H9 (cell line): Measurements from ENCODE around the gene DDIAS. TPM values are rescaled to one million over a fixed set of nuclear protein-coding genes. Genes with fewer than 3 reads are reported as not detected.
A peak's percentile ranks its signal among the peaks of the same experiment; 100 is the strongest.

Source experiments
- DNase-seq: peaks from one replicate; pipeline ENCODE4 v3.0.0-alpha.2; 2017
- H2AFZ ChIP-seq: one replicate; pipeline ENCODE4 v1.6.1; 2013; ENCODE audit warnings: mild to moderate bottlenecking, low read length, control low read depth, moderate library complexity
- H2AK5ac ChIP-seq: 2 replicates; pipeline ENCODE4 v1.6.1; 2013; ENCODE audit warnings: low read length, control low read depth, mixed read lengths; ENCODE audit not compliant: insufficient read length
- H2BK120ac ChIP-seq: one replicate; pipeline ENCODE4 v1.6.1; 2013; ENCODE audit warnings: low read depth, mild to moderate bottlenecking, low read length, control low read depth, inconsistent platforms; ENCODE audit not compliant: poor library complexity, severe bottlenecking
- H2BK12ac ChIP-seq: 2 replicates; pipeline ENCODE4 v1.6.1; 2013; ENCODE audit warnings: low read length, control low read depth, mixed read lengths, low read depth; ENCODE audit not compliant: insufficient read length
- H2BK15ac ChIP-seq: 2 replicates; pipeline ENCODE4 v1.6.1; 2013; ENCODE audit warnings: low read depth, low read length, control low read depth
- H2BK20ac ChIP-seq: one replicate; pipeline ENCODE4 v1.6.1; 2013; ENCODE audit warnings: low read depth, mild to moderate bottlenecking, low read length, control low read depth, inconsistent platforms; ENCODE audit not compliant: poor library complexity, severe bottlenecking
- H2BK5ac ChIP-seq: 2 replicates; pipeline ENCODE4 v1.6.1; 2013; ENCODE audit warnings: low read length, control low read depth, mixed read lengths; ENCODE audit not compliant: insufficient read length
- H3K14ac ChIP-seq: 2 replicates; pipeline ENCODE4 v1.6.1; 2013; ENCODE audit warnings: low read length, control low read depth; ENCODE audit not compliant: insufficient read depth
- H3K18ac ChIP-seq: 2 replicates; pipeline ENCODE4 v1.6.1; 2013; ENCODE audit warnings: low read depth, mild to moderate bottlenecking, mixed read lengths, low read length, control low read depth; ENCODE audit not compliant: insufficient read length
- H3K23ac ChIP-seq: 2 replicates; pipeline ENCODE4 v1.6.1; 2013; ENCODE audit warnings: low read length, control low read depth, mixed read lengths, low read depth; ENCODE audit not compliant: insufficient read length
- H3K23me2 ChIP-seq: 2 replicates; pipeline ENCODE4 v1.6.1; 2013; ENCODE audit warnings: low read depth, mild to moderate bottlenecking, mixed read lengths, low read length, control low read depth; ENCODE audit not compliant: insufficient read length, poor library complexity, severe bottlenecking
- H3K27ac ChIP-seq: 2 replicates; pipeline ENCODE4 v1.5.1; 2013; ENCODE audit warnings: low read length, control low read depth, mixed read lengths, low read depth; ENCODE audit not compliant: insufficient read length
- H3K27me3 ChIP-seq: 2 replicates; pipeline ENCODE4 v1.6.1; 2013; ENCODE audit warnings: low read length, control low read depth, inconsistent platforms; ENCODE audit not compliant: insufficient read depth
- H3K4ac ChIP-seq: 2 replicates; pipeline ENCODE4 v1.6.1; 2013; ENCODE audit warnings: low read depth, mild to moderate bottlenecking, control low read depth, inconsistent platforms, low read length, moderate library complexity
- H3K4me1 ChIP-seq: 2 replicates; pipeline ENCODE4 v1.6.1; 2013; ENCODE audit warnings: low read length, control low read depth, inconsistent platforms; ENCODE audit not compliant: insufficient read depth
- H3K4me2 ChIP-seq: 2 replicates; pipeline ENCODE4 v1.6.1; 2013; ENCODE audit warnings: low read length, control low read depth, mixed read lengths; ENCODE audit not compliant: insufficient read length, insufficient read depth
- H3K56ac ChIP-seq: 2 replicates; pipeline ENCODE4 v1.6.1; 2013; ENCODE audit warnings: low read depth, mild to moderate bottlenecking, mixed read lengths, low read length, control low read depth; ENCODE audit not compliant: insufficient read length
- H3K79me1 ChIP-seq: 2 replicates; pipeline ENCODE4 v1.6.1; 2013; ENCODE audit warnings: low read depth, mild to moderate bottlenecking, moderate library complexity, low read length, control low read depth, inconsistent platforms; ENCODE audit not compliant: insufficient read depth, poor library complexity, severe bottlenecking
- H3K79me2 ChIP-seq: 2 replicates; pipeline ENCODE4 v1.6.1; 2013; ENCODE audit warnings: low read length, control low read depth, inconsistent platforms; ENCODE audit not compliant: insufficient read depth
- H3K9ac ChIP-seq: 2 replicates; pipeline ENCODE4 v1.6.1; 2013; ENCODE audit warnings: low read length, control low read depth, mixed read lengths; ENCODE audit not compliant: insufficient read length; ENCODE audit errors: extremely low read depth
- H3K9me3 ChIP-seq: one replicate; pipeline ENCODE4 v1.6.1; 2013; ENCODE audit warnings: low read depth, low read length, inconsistent platforms; ENCODE audit not compliant: control insufficient read depth
- H3T11ph ChIP-seq: one replicate; pipeline ENCODE4 v1.6.1; 2013; ENCODE audit warnings: mild to moderate bottlenecking, low read length, control low read depth, inconsistent platforms
- H4K20me1 ChIP-seq: one replicate; pipeline ENCODE4 v1.6.1; 2013; ENCODE audit not compliant: control insufficient read depth, insufficient read length, insufficient read depth
- H4K5ac ChIP-seq: 2 replicates; pipeline ENCODE4 v1.6.1; 2013; ENCODE audit warnings: low read depth, mild to moderate bottlenecking, mixed read lengths, low read length, control low read depth; ENCODE audit not compliant: insufficient read length
- H4K8ac ChIP-seq: replicated peaks from 2 replicates; pipeline ENCODE4 v1.6.1; 2013; ENCODE audit warnings: low read length, control low read depth, mixed read lengths, low read depth; ENCODE audit not compliant: insufficient read length
- H4K91ac ChIP-seq: 2 replicates; pipeline ENCODE4 v1.6.1; 2013; ENCODE audit warnings: low read depth, mild to moderate bottlenecking, moderate library complexity, mixed read lengths, low read length, control low read depth; ENCODE audit not compliant: insufficient read length
- H3K27ac Mint-ChIP-seq, 3 experiments: 2 replicates in 2 of 3; 3 replicates in 1 of 3; pipeline ENCODE4 v1.8.0; 2020 to 2021; ENCODE audit warnings: mixed read lengths in 3 of 3, mild to moderate bottlenecking in 1 of 3, moderate library complexity in 1 of 3
- H3K27me3 Mint-ChIP-seq: 2 replicates; pipeline ENCODE4 v1.8.0; 2021; ENCODE audit warnings: low read depth, mild to moderate bottlenecking, moderate library complexity, mixed read lengths
- H3K36me3 Mint-ChIP-seq, 3 experiments: 2 replicates in 2 of 3; 3 replicates in 1 of 3; pipeline ENCODE4 v1.8.0; 2020 to 2021; ENCODE audit warnings: low read depth in 3 of 3, mixed read lengths in 3 of 3; ENCODE audit not compliant: insufficient read depth in 1 of 3
- H3K4me1 Mint-ChIP-seq, 2 experiments: 2 replicates each; pipeline ENCODE4 v1.8.0; 2020; ENCODE audit warnings: mixed read lengths in 2 of 2
- H3K4me3 Mint-ChIP-seq, 2 experiments: 2 replicates in 1 of 2; 3 replicates in 1 of 2; pipeline ENCODE4 v1.8.0; 2020 to 2021; ENCODE audit warnings: mild to moderate bottlenecking in 2 of 2, mixed read lengths in 2 of 2, moderate library complexity in 1 of 2
- H3K9me3 Mint-ChIP-seq, 2 experiments: 2 replicates in 1 of 2; 3 replicates in 1 of 2; pipeline ENCODE4 v1.8.0; 2020; ENCODE audit warnings: mild to moderate bottlenecking in 2 of 2, mixed read lengths in 2 of 2, moderate library complexity in 1 of 2
- WGBS: extraction: QIAGEN DNeasy Blood & Tissue Kit; methylation state at CpG from one replicate; pipeline ENCODE4 v1.1.7; 2013; ENCODE audit warnings: missing lambda C conversion rate, low lambda C conversion rate, mixed read lengths; ENCODE audit not compliant: insufficient read length; ENCODE audit errors: extremely low coverage; 5-methylcytosine and 5-hydroxymethylcytosine counted together
- total RNA-seq: library from RNA; stranded (reverse); gene quantifications from 2 replicates; pipeline ENCODE4 v1.2.1, GENCODE V29; 2021
- TF ChIP-seq, protein P1 (sequence below): fragments of 200-600 bp; sonication (generic); conservative IDR thresholded peaks from 3 replicates; pipeline ENCODE4 v1.8.0; 2021; ENCODE audit warnings: antibody characterized with exemption, mild to moderate bottlenecking

DDIAS gene
- total RNA-seq, 1 experiment from 2014 or later = 18.6 TPM

DNA sequence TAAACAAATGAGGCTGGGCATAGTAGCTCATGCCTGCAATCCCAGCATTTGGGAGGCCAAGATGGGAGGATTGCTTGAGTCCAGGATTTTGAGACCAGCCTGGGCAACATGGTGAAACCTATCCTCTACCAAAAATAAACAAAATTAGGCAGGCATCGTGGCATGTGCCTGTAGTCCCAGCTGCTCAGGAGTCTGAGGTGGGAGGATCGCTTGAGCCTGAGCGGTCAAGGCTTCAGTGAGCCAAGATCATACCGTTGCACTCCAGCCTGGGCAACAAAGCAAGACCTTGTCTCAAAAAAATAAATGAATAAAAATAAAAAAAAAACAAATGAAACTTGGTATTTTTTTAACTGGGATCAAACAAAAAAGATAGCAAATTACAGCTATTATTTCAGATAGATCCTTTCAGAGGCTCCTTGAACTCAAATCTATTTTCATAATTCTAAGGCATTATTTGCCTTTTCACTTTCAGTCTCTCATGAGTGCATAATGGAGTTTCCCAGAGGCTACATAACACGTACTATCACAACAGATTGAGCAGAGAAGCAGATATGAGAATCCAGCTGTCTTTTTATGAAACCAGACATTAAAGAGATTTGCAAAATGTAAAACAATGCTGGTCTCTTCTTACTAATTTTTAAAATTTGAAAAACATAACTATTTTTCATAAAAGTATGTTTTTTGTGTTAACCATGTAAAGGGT lies 23.1 kb downstream of the DDIAS start:
- Histone ChIP-seq H2BK5ac (no peak overlapping the region), H2AK5ac (no peak overlapping the region), H3K14ac (no peak overlapping the region), H4K8ac (no peak overlapping the region), H3K23ac (no peak overlapping the region), H4K91ac (no peak overlapping the region), H2AFZ (no peak overlapping the region), H2BK15ac (no peak overlapping the region), H4K5ac (no peak overlapping the region), H3T11ph (no peak overlapping the region), H3K4me1 (no peaks in the 10 kb centered on the region), H3K9me3 (no peaks in the 10 kb centered on the region), H2BK12ac (no peak overlapping the region), H4K20me1 (no peaks in the 10 kb centered on the region), H3K18ac (no peak overlapping the region), H3K4me2 (no peak overlapping the region), H2BK120ac (no peak overlapping the region), H2BK20ac (no peak overlapping the region), H3K27ac (no peak overlapping the region), H3K79me2 (no peaks in the 10 kb centered on the region), H3K27me3 (no peaks in the 10 kb centered on the region), H3K4ac (no peak overlapping the region), H3K23me2 (no peaks in the 10 kb centered on the region), H3K79me1 (no peaks in the 10 kb centered on the region), H3K9ac (no peak overlapping the region), H3K56ac (no peak overlapping the region)
- no CpG with 5 or more reads among the region's 5 CpGs for WGBS
- DNase-seq = no peak
- TF ChIP-seq, protein P1, sequence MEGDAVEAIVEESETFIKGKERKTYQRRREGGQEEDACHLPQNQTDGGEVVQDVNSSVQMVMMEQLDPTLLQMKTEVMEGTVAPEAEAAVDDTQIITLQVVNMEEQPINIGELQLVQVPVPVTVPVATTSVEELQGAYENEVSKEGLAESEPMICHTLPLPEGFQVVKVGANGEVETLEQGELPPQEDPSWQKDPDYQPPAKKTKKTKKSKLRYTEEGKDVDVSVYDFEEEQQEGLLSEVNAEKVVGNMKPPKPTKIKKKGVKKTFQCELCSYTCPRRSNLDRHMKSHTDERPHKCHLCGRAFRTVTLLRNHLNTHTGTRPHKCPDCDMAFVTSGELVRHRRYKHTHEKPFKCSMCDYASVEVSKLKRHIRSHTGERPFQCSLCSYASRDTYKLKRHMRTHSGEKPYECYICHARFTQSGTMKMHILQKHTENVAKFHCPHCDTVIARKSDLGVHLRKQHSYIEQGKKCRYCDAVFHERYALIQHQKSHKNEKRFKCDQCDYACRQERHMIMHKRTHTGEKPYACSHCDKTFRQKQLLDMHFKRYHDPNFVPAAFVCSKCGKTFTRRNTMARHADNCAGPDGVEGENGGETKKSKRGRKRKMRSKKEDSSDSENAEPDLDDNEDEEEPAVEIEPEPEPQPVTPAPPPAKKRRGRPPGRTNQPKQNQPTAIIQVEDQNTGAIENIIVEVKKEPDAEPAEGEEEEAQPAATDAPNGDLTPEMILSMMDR = no peak
- no peaks in the 10 kb centered on the region for H3K9me3 Mint-ChIP-seq
- peak overlapping the region in 1 of 3 experiments; percentile 77; a peak in 1 of 7 replicates for H3K27ac Mint-ChIP-seq
- no peaks in the 10 kb centered on the region for H3K4me1 Mint-ChIP-seq
- no peak overlapping the region for H3K4me3 Mint-ChIP-seq
- peaks cover 2 to 26% (median 24%) of the 10 kb centered on the region in 3 experiments; a peak in 5 of 7 replicates for H3K36me3 Mint-ChIP-seq
- H3K27me3 Mint-ChIP-seq = no peaks in the 10 kb centered on the region
